Fibroblast of lung (primary cell): ENCODE measurements around the gene PDIA2.

Experiments
- CTCF ChIP-seq, 2 donors: IDR thresholded peaks in 1 of 2; conservative IDR thresholded peaks in 1 of 2; 1 replicate in 1 of 2; 2 replicates in 1 of 2; pipeline ENCODE4 v1.5.1; 2011 to 2012; ENCODE audit warnings: low read length in 2 of 2, control low read depth in 1 of 2, inconsistent platforms in 1 of 2, low read depth in 1 of 2, mild to moderate bottlenecking in 1 of 2
- EZH2 ChIP-seq: IDR thresholded peaks from 2 replicates; pipeline ENCODE4 v1.5.1; 2012; ENCODE audit warnings: low read length, control low read depth, mild to moderate bottlenecking; ENCODE audit errors: missing control alignments

- TF ChIP-seq CTCF (conservative IDR thresholded peaks at IDR 0.05 in 1 of 2, IDR thresholded peaks at IDR 0.05 in 1 of 2; ENCODE audit: low read depth in 1 of 2, low read length in 2 of 2): no peak
- no peak for TF ChIP-seq EZH2
Measured at GRCh38 chr16:263182-263774, 19.7 kb upstream of the PDIA2 start.
